ENCODE measurements around the gene TSEN15. TPM values are rescaled to one million over a fixed set of nuclear protein-coding genes. Genes with fewer than 3 reads are reported as not detected.

TSEN15 gene
- total RNA-seq, 1 donor from 2014 or later = 29.4 TPM

DNA sequence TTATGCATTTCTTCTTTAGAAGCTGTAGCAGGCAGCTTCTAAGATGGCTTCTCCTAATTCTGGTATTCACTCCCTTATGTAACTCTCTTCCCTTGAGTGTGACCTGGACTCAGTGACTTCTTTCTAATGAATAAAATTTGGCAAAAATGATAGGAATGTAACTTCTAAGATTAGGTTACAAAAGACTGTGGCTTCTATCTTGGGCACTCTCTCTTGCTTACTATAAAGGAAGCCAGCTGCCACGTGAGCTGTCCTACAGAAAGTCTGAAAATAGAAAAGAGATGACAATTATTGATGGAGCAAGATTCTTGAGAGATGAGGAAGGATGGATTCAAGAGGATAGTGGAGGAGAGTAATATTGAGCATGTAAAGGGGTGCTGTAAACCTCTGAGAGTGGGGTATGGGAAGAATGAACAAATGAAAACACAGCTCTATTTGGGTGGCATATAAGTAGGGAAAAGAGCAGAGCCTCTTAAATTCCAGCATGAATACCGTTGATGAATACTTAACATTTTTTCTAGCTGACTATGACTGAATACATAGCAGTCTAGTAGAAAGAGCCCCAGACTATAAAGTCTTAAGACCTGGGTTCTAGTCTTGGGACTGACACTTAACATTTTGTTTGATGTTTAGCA, 5.5 kb downstream of the TSEN15 start:
- intact Hi-C loops (cut with micrococcal nuclease) = no loop called here
- Histone ChIP-seq H3K27ac (replicated peaks) (peak overlapping the region; percentile 55), H3K36me3 (peaks cover 28% of the 10 kb centered on the region), H3K4me3 (no peak overlapping the region), H3K4me1 (peaks cover 58% of the 10 kb centered on the region), H3K9me3 (replicated peaks) (no peaks in the 10 kb centered on the region), H3K27me3 (ENCODE audit: low read depth) (no peaks in the 10 kb centered on the region)
- no peak for DNase-seq
- TF ChIP-seq, protein P1, sequence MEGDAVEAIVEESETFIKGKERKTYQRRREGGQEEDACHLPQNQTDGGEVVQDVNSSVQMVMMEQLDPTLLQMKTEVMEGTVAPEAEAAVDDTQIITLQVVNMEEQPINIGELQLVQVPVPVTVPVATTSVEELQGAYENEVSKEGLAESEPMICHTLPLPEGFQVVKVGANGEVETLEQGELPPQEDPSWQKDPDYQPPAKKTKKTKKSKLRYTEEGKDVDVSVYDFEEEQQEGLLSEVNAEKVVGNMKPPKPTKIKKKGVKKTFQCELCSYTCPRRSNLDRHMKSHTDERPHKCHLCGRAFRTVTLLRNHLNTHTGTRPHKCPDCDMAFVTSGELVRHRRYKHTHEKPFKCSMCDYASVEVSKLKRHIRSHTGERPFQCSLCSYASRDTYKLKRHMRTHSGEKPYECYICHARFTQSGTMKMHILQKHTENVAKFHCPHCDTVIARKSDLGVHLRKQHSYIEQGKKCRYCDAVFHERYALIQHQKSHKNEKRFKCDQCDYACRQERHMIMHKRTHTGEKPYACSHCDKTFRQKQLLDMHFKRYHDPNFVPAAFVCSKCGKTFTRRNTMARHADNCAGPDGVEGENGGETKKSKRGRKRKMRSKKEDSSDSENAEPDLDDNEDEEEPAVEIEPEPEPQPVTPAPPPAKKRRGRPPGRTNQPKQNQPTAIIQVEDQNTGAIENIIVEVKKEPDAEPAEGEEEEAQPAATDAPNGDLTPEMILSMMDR (IDR thresholded peaks at IDR 0.05; ENCODE audit: borderline replicate concordance) = no peak

DNA sequence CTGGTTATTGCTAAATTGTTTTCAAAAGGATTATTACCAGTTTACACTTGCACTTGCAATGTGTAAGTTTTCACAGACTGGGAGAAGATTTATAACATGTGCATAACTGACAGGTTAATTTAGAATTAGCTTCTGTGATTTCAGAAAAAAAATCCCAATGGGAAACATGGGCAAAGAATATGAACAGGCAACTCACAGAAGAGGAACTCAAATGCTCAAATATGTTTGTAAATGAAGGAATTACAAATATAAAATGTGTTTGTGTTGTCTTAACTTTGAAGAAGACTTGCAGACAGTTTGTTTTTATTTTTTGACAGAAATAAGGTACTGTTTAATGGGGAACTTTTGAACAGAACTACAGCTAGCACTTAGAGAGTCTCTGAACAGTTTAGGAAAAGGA, 8.4 kb downstream of the TSEN15 start:
- H3K27me3 ChIP-seq (ENCODE audit: low read depth) = no peaks in the 10 kb centered on the region
- H3K27ac ChIP-seq (replicated peaks) = peak overlapping the region; percentile 16
- TF ChIP-seq, protein P1 (IDR thresholded peaks at IDR 0.05; ENCODE audit: borderline replicate concordance) = no peak
- no peak for DNase-seq
- intact Hi-C loops (cut with micrococcal nuclease) = no loop called here
- no peaks in the 10 kb centered on the region for H3K9me3 ChIP-seq (replicated peaks)
- H3K4me1 ChIP-seq = peaks cover 47% of the 10 kb centered on the region
- peaks cover 30% of the 10 kb centered on the region for H3K36me3 ChIP-seq
- H3K4me3 ChIP-seq = no peak overlapping the region

DNA sequence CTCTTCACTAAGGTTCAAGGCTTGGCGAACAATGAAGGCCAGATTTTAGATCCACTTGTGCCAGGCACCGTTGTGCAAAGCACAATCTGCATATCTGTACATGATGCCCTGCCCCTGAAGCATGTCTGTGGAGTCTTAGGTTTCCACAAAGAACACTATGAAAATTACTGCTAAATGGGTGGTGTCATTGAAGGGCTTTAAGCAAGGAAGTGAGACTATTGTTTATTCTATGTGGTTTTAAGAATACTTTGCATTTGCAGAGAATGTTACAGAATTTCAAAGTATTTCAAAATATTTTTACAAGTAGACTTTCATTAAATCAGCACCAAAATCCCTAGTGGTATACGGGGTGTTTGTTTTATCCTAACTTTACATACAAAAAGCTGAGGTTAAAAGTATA, 8.8 kb downstream of the TSEN15 start:
- DNase-seq = no peak
- intact Hi-C loops (cut with micrococcal nuclease) = no loop called here
- Histone ChIP-seq H3K4me1 (peaks cover 47% of the 10 kb centered on the region), H3K27me3 (ENCODE audit: low read depth) (no peaks in the 10 kb centered on the region), H3K4me3 (no peak overlapping the region), H3K9me3 (replicated peaks) (no peaks in the 10 kb centered on the region), H3K27ac (replicated peaks) (peak overlapping the region; percentile 16), H3K36me3 (peaks cover 30% of the 10 kb centered on the region)
- TF ChIP-seq, protein P1 (IDR thresholded peaks at IDR 0.05; ENCODE audit: borderline replicate concordance) = no peak

DNA sequence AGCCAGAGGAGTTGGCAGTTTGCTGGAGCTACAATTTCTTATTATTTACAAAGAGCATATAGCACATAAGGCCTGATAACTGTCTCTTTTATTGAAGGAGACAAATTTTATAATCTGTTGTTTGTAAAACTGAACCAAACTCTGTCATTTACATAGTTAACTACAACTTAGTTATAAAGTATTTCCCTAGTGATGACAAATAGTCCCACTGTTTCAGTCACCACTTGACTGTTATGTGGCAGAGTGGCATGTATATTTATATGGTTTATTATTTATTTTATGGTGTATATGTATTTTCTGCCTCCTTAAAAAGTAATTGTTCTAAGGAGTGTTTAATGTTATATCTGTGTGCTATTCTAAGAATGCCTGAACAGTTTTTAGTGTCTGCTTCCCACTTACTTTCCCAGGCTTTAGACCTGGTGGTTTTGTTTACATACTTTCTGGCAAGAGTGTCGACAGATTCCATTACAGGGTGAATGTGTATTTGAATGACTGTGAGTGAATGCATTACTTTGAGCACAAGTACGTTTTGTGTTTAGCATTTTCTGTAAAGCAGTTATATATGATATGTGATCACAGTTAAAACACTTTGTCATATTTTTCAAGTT, 10.0 kb downstream of the TSEN15 start:
- intact Hi-C loops (cut with micrococcal nuclease) = no loop called here
- H3K27ac ChIP-seq (replicated peaks) = peak overlapping the region; percentile 16
- DNase-seq = no peak
- no peak overlapping the region for H3K4me3 ChIP-seq
- H3K27me3 ChIP-seq (ENCODE audit: low read depth) = no peaks in the 10 kb centered on the region
- H3K9me3 ChIP-seq (replicated peaks) = no peaks in the 10 kb centered on the region
- peaks cover 45% of the 10 kb centered on the region for H3K4me1 ChIP-seq
- TF ChIP-seq, protein P1 (IDR thresholded peaks at IDR 0.05; ENCODE audit: borderline replicate concordance) = no peak
- H3K36me3 ChIP-seq = peaks cover 29% of the 10 kb centered on the region

DNA sequence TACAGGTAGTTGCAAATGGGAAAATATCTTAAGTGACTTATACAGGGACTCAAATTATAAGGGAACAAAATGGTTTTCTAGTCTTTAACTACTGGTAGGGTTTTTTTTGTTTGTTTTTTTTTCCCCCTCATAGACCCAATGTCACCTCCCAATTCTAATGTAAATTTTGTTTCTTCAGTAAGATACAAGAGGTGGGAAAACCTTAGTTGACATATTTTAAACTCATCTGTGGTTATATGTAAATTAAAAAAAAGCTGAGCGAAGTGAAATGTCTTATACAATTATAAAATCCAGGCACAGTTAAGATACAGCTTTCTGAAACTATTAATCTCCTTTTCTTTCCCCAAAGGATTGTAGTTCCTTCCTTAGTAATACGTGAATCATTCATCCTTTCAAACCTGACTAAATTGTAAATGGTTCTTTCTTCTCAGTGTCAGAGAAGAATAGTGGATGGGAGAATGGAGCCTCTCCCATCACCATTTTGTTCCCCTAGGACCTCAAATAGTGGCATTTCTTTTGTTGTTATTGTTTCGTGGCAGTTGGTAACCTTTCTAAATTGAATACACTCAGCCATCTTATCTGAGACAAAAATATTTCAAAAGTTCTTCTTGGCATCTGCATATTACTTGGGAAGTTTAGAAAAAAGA, 11.2 kb downstream of the TSEN15 start:
- H3K27me3 ChIP-seq (ENCODE audit: low read depth) = no peaks in the 10 kb centered on the region
- no peaks in the 10 kb centered on the region for H3K9me3 ChIP-seq (replicated peaks)
- H3K27ac ChIP-seq (replicated peaks) = no peak overlapping the region
- TF ChIP-seq, protein P1 (IDR thresholded peaks at IDR 0.05; ENCODE audit: borderline replicate concordance) = no peak
- H3K4me3 ChIP-seq = no peak overlapping the region
- intact Hi-C loops (cut with micrococcal nuclease) = no loop called here
- H3K36me3 ChIP-seq = peaks cover 40% of the 10 kb centered on the region
- peaks cover 32% of the 10 kb centered on the region for H3K4me1 ChIP-seq
- no peak for DNase-seq
